Measurements from ENCODE around the gene OR13D1.

GRCh38 chr9:104738452-104738851 lies 44.1 kb downstream of the OR13D1 start:
- TF ChIP-seq, protein P1, sequence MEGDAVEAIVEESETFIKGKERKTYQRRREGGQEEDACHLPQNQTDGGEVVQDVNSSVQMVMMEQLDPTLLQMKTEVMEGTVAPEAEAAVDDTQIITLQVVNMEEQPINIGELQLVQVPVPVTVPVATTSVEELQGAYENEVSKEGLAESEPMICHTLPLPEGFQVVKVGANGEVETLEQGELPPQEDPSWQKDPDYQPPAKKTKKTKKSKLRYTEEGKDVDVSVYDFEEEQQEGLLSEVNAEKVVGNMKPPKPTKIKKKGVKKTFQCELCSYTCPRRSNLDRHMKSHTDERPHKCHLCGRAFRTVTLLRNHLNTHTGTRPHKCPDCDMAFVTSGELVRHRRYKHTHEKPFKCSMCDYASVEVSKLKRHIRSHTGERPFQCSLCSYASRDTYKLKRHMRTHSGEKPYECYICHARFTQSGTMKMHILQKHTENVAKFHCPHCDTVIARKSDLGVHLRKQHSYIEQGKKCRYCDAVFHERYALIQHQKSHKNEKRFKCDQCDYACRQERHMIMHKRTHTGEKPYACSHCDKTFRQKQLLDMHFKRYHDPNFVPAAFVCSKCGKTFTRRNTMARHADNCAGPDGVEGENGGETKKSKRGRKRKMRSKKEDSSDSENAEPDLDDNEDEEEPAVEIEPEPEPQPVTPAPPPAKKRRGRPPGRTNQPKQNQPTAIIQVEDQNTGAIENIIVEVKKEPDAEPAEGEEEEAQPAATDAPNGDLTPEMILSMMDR (IDR thresholded peaks at IDR 0.05 in 2 of 3, conservative IDR thresholded peaks at IDR 0.05 in 1 of 3; ENCODE audit: control insufficient read depth in 2 of 3, extremely low read depth in 1 of 3, insufficient read depth in 1 of 3, low read depth in 3 of 3, low read length in 3 of 3), result no peak
- TF ChIP-seq MXI1 (IDR thresholded peaks at IDR 0.05; ENCODE audit: low read depth, low read length) (no peak), FOS (IDR thresholded peaks at IDR 0.05; ENCODE audit: borderline replicate concordance, extremely low read depth, insufficient read length) (no peak), ZNF384 (IDR thresholded peaks at IDR 0.05; ENCODE audit: borderline replicate concordance, low read depth, low read length) (no peak), KDM1A (IDR thresholded peaks at IDR 0.05; ENCODE audit: borderline replicate concordance) (no peak), EZH2 (IDR thresholded peaks at IDR 0.05; ENCODE audit: borderline replicate concordance, control insufficient read depth, low read depth, low read length) (no peak), TCF7 (IDR thresholded peaks at IDR 0.05; ENCODE audit: borderline replicate concordance) (no peak)
- TF ChIP-seq, protein P2, sequence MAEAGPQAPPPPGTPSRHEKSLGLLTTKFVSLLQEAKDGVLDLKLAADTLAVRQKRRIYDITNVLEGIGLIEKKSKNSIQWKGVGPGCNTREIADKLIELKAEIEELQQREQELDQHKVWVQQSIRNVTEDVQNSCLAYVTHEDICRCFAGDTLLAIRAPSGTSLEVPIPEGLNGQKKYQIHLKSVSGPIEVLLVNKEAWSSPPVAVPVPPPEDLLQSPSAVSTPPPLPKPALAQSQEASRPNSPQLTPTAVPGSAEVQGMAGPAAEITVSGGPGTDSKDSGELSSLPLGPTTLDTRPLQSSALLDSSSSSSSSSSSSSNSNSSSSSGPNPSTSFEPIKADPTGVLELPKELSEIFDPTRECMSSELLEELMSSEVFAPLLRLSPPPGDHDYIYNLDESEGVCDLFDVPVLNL (IDR thresholded peaks at IDR 0.05; ENCODE audit: low read depth, low read length), result no peak
- TF ChIP-seq, protein P3, sequence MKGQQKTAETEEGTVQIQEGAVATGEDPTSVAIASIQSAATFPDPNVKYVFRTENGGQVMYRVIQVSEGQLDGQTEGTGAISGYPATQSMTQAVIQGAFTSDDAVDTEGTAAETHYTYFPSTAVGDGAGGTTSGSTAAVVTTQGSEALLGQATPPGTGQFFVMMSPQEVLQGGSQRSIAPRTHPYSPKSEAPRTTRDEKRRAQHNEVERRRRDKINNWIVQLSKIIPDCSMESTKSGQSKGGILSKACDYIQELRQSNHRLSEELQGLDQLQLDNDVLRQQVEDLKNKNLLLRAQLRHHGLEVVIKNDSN (IDR thresholded peaks at IDR 0.05; ENCODE audit: borderline replicate concordance, extremely low read length, insufficient read depth, low read depth, low read length), result no peak
